MG63 (cell line): ENCODE data around the gene GDF2. TPM values are rescaled to one million over a fixed set of nuclear protein-coding genes. Genes with fewer than 3 reads are reported as not detected.

ENCODE experiments used
- DNase-seq: peaks from one replicate; pipeline ENCODE4 v3.0.0-alpha.2; 2020
- H3K27me3 ChIP-seq: fragments of 250-450 bp; sonication (Bioruptor Pico); 2 replicates; pipeline ENCODE4 v1.5.1; 2020; ENCODE audit warnings: mild to moderate bottlenecking, moderate library complexity
- H3K36me3 ChIP-seq: fragments of 250-450 bp; sonication (Bioruptor Pico); 2 replicates; pipeline ENCODE4 v1.5.1; 2020; ENCODE audit warnings: mild to moderate bottlenecking, moderate library complexity
- H3K4me3 ChIP-seq: fragments of 250-450 bp; sonication (Bioruptor Pico); 2 replicates; pipeline ENCODE4 v1.5.1; 2020; ENCODE audit warnings: mild to moderate bottlenecking, moderate library complexity
- H3K9me3 ChIP-seq: fragments of 250-450 bp; sonication (Bioruptor Pico); 2 replicates; pipeline ENCODE4 v1.5.1; 2020; ENCODE audit warnings: mild to moderate bottlenecking, moderate library complexity
- total RNA-seq: library from RNA; depleted of rRNA; stranded (reverse); fragments of >200 nt; shearing (Covaris generic); gene quantifications from 2 replicates; pipeline ENCODE4 v1.2.3, GENCODE V29; 2014; ENCODE audit warnings: low replicate concordance

GDF2 gene
- total RNA-seq, 1 experiment from 2014 or later, result not detected

DNA sequence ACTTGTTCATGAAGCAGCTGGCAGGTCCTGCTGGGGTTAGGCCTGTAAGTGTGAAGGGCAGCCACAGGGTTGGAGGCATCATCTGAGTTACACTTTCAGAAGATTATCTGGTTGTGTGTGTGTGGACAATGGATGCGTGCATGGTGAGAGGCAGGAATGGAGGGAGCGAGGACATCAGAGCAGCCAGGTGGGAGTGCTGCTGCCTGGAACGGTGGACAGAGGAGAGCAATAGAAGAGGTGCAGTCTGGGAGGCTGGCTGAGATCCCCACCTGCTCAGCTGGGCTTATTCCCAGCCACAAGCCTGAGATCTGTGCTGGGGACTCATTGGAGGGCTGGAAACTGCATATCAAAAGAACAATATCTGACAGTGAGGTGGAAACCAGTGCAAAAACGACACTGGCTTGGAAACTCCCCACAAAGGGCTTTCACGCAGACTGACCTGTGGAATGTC is 44.0 kb downstream of the GDF2 start:
- H3K9me3 ChIP-seq, result no peaks in the 10 kb centered on the region
- no peaks in the 10 kb centered on the region for H3K27me3 ChIP-seq

GRCh38 chr10:47366731-47367460 is 44.6 kb downstream of the GDF2 start:
- Histone ChIP-seq H3K27me3 (no peaks in the 10 kb centered on the region), H3K9me3 (no peaks in the 10 kb centered on the region), H3K4me3 (no peak overlapping the region), H3K36me3 (no peaks in the 10 kb centered on the region)
- no peak for DNase-seq

More for the DNA sequence above, 44.0 kb downstream of the GDF2 start:
- DNase-seq, result no peak
- Histone ChIP-seq H3K36me3 (no peaks in the 10 kb centered on the region), H3K4me3 (no peak overlapping the region)

- no peaks in the 10 kb centered on the region for H3K9me3 ChIP-seq
- H3K36me3 ChIP-seq, result no peaks in the 10 kb centered on the region
- H3K4me3 ChIP-seq, result no peak overlapping the region
- H3K27me3 ChIP-seq, result no peaks in the 10 kb centered on the region
- no peak for DNase-seq
These were observed 45.4 kb downstream of the GDF2 start for GRCh38 chr10:47367646-47368045.

DNA sequence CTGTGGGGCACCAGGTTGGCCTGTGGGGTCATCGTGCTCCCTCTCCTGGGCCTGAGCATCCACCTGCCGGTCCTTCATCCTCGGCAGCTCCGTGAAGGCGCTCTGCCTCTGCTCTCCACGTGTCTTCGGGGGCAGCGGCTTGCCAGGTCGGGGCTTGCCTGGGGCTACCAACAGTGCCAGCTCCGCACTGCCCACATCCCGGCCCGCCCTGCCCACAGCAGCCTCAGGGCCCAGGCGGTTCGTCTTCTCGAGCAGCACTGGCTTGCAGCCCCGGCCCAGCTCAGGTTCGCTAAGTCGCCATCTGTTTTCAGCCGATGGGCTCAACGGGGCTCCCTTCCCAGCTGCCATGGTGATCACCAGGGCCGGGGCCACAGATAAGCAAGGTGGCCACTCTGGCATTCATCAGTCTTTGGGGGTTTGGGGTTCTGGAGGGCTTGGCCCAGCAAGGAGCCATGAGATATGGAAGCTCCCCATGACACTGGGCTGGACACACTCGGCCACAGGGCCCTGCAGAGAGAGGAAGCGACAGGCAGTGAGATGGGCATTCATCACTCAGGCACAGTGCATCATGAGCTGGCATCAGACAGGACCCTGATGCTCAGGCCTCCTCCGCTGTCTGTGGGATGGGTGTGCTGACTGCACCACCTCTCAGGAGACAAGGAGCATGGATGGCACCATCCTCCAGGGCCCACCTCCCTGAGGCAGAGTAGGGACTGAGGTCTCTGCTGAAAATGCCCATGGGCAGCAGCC is 46.4 kb downstream of the GDF2 start:
- DNase-seq, result no peak
- Histone ChIP-seq H3K36me3 (no peaks in the 10 kb centered on the region), H3K27me3 (no peaks in the 10 kb centered on the region), H3K4me3 (no peak overlapping the region), H3K9me3 (no peaks in the 10 kb centered on the region)

GRCh38 chr10:47369251-47369894 is 47.1 kb downstream of the GDF2 start:
- Histone ChIP-seq H3K4me3 (no peak overlapping the region), H3K9me3 (no peaks in the 10 kb centered on the region), H3K27me3 (no peaks in the 10 kb centered on the region), H3K36me3 (no peaks in the 10 kb centered on the region)
- no peak for DNase-seq

GRCh38 chr10:47370015-47370767 is 47.9 kb downstream of the GDF2 start:
- no peaks in the 10 kb centered on the region for H3K27me3 ChIP-seq
- no peaks in the 10 kb centered on the region for H3K36me3 ChIP-seq
- H3K9me3 ChIP-seq, result no peaks in the 10 kb centered on the region
- DNase-seq, result no peak
- no peak overlapping the region for H3K4me3 ChIP-seq

GRCh38 chr10:47370878-47371277 is 48.6 kb downstream of the GDF2 start:
- H3K27me3 ChIP-seq, result no peaks in the 10 kb centered on the region
- H3K9me3 ChIP-seq, result no peaks in the 10 kb centered on the region
- no peaks in the 10 kb centered on the region for H3K36me3 ChIP-seq
- no peak for DNase-seq
- H3K4me3 ChIP-seq, result no peak overlapping the region

- Histone ChIP-seq H3K27me3 (no peaks in the 10 kb centered on the region), H3K36me3 (no peaks in the 10 kb centered on the region), H3K4me3 (no peak overlapping the region), H3K9me3 (no peaks in the 10 kb centered on the region)
- no peak for DNase-seq
These were observed 49.6 kb downstream of the GDF2 start for GRCh38 chr10:47371629-47372485.

- Histone ChIP-seq H3K36me3 (no peaks in the 10 kb centered on the region), H3K27me3 (no peaks in the 10 kb centered on the region), H3K9me3 (no peaks in the 10 kb centered on the region), H3K4me3 (no peak overlapping the region)
- DNase-seq, result no peak
These were observed 50.5 kb downstream of the GDF2 start for GRCh38 chr10:47372726-47373125.

GRCh38 chr10:47374611-47375536 is 52.6 kb downstream of the GDF2 start:
- Histone ChIP-seq H3K9me3 (no peaks in the 10 kb centered on the region), H3K4me3 (no peak overlapping the region), H3K27me3 (no peaks in the 10 kb centered on the region), H3K36me3 (no peaks in the 10 kb centered on the region)
- peak; percentile 28 for DNase-seq

DNA sequence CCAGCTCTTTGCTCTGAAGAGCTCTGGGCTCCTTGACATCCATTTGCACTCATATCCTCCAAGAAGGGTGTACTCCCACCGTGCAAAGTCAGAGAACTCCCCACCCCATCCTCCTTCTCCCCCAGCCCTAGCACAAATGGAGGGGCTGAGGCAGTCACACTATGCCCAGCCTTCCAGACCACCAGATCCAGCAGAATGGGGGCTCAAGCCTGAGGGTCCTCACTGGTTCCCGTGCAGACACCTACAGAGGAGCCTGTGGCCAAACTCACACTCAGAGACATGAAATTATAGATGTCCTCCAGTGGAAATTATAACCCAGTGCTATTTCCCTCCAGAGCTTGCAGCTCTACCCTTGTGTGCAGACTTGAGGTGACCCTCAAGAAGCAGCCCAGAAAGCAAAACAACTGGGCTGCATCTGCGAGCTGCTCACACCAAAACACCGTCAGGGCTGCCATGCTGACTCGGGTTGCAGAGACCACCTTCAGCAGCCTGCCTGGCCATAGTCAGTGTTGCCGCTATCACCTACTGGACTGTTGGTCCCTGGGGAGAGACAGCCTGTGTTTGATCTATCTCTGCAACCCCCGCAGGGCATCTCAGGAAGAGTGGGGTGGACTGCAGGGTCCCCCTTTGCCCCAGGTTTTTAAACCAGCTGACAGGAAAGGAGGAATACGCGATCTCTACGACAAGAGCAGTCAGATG is 54.4 kb downstream of the GDF2 start:
- no peaks in the 10 kb centered on the region for H3K36me3 ChIP-seq
- H3K9me3 ChIP-seq, result no peaks in the 10 kb centered on the region
- H3K4me3 ChIP-seq, result no peak overlapping the region
- no peak for DNase-seq
- H3K27me3 ChIP-seq, result no peaks in the 10 kb centered on the region
